ENCODE results near the gene FRMD6. TPM values are rescaled to one million over a fixed set of nuclear protein-coding genes. Genes with fewer than 3 reads are reported as not detected.
"Not testable (repeated sequence)": the region's sequence is repeated elsewhere in the genome, so short reads cannot be mapped to it uniquely, and the experiment has no call there.

Gene FRMD6
- total and polyA plus RNA-seq, 10 of the 15 experiments (the other 5 are each of a cell fraction or from before 2014, with no cell fraction given), result 0.86 to 7.8 (median 3.3) TPM

- H3K4me2 ChIP-seq (ENCODE audit: control insufficient read depth, insufficient read depth); H2AFZ ChIP-seq (ENCODE audit: control insufficient read depth, low read depth, low read length); H3K4me3 ChIP-seq; POLR2A ChIA-PET; H3K36me3 ChIP-seq (ENCODE audit: control insufficient read depth in 2 of 2, insufficient read depth in 2 of 2, low read length in 1 of 2); H3K4me1 ChIP-seq (ENCODE audit: control insufficient read depth, insufficient read depth, low read length); RAD21 ChIA-PET (ENCODE audit: unreplicated experiment); H3K9ac ChIP-seq (ENCODE audit: control insufficient read depth, insufficient read depth, low read length); BruUV-seq (replicated peaks); FAIRE-seq; H3K79me2 ChIP-seq (ENCODE audit: control insufficient read depth, insufficient read depth, low read length); SMC1A ChIA-PET (ENCODE audit: uncharacterized antibody, unreplicated experiment); intact Hi-C loops (cut with micrococcal nuclease; ENCODE audit: unreplicated experiment); H4K20me1 ChIP-seq (ENCODE audit: control insufficient read depth, insufficient read depth); H3K27ac ChIP-seq (ENCODE audit: control insufficient read depth, insufficient read depth); H3K27me3 ChIP-seq (replicated peaks in 1 of 2; ENCODE audit: control insufficient read depth in 2 of 2, insufficient read depth in 2 of 2, low read length in 1 of 2); DNase-seq (ENCODE audit: low read depth, low spot score); CTCF ChIA-PET; in situ Hi-C loops (cut with MboI); H3K9me3 ChIP-seq (replicated peaks; ENCODE audit: control insufficient read depth, insufficient read depth, low read length); ATAC-seq: not testable (repeated sequence)
- WGBS (ENCODE audit: insufficient coverage, insufficient replicate concordance, low lambda C conversion rate, missing lambda C conversion rate), result 27% methylated on average over 7 of the region's 7 CpGs
These were observed 106.0 kb downstream of the FRMD6 start for GRCh38 chr14:51757756-51758155.

GRCh38 chr14:51759950-51760349 lies 108.2 kb downstream of the FRMD6 start:
- no peaks in the 10 kb centered on the region for H3K4me1 ChIP-seq (ENCODE audit: control insufficient read depth, insufficient read depth, low read length)
- no peaks in the 10 kb centered on the region for H3K79me2 ChIP-seq (ENCODE audit: control insufficient read depth, insufficient read depth, low read length)
- ChIA-PET RAD21 (ENCODE audit: unreplicated experiment) (no interaction called here), SMC1A (ENCODE audit: uncharacterized antibody, unreplicated experiment) (no interaction called here), CTCF (no interaction called here), POLR2A (no interaction called here)
- no peak overlapping the region for H2AFZ ChIP-seq (ENCODE audit: control insufficient read depth, low read depth, low read length)
- TF ChIP-seq BMI1 (IDR thresholded peaks at IDR 0.05; ENCODE audit: borderline replicate concordance) (no peak), EED (IDR thresholded peaks at IDR 0.05; ENCODE audit: low read depth) (no peak), TAF1 (IDR thresholded peaks at IDR 0.05; ENCODE audit: borderline replicate concordance, low read depth, low read length) (no peak), EGR1 (IDR thresholded peaks at IDR 0.05; ENCODE audit: borderline replicate concordance in 1 of 2, low read depth in 2 of 2, low read length in 2 of 2) (no peak), BACH1 (IDR thresholded peaks at IDR 0.05; ENCODE audit: borderline replicate concordance) (no peak), SMAD5 (IDR thresholded peaks at IDR 0.05; ENCODE audit: low read depth) (no peak), ZNF217 (IDR thresholded peaks at IDR 0.05) (no peak), ZZZ3 (IDR thresholded peaks at IDR 0.05; ENCODE audit: control insufficient read depth, insufficient read length, low read depth) (no peak), LARP7 (IDR thresholded peaks at IDR 0.05) (no peak), ZNF622 (IDR thresholded peaks at IDR 0.05) (no peak), RFX5 (IDR thresholded peaks at IDR 0.05; ENCODE audit: low read depth, low read length) (no peak), NFYA (IDR thresholded peaks at IDR 0.05; ENCODE audit: borderline replicate concordance, low read depth, low read length) (no peak), SIX5 (IDR thresholded peaks at IDR 0.05; ENCODE audit: low read depth, low read length, severe bottlenecking) (no peak)
- TF ChIP-seq, protein P1, sequence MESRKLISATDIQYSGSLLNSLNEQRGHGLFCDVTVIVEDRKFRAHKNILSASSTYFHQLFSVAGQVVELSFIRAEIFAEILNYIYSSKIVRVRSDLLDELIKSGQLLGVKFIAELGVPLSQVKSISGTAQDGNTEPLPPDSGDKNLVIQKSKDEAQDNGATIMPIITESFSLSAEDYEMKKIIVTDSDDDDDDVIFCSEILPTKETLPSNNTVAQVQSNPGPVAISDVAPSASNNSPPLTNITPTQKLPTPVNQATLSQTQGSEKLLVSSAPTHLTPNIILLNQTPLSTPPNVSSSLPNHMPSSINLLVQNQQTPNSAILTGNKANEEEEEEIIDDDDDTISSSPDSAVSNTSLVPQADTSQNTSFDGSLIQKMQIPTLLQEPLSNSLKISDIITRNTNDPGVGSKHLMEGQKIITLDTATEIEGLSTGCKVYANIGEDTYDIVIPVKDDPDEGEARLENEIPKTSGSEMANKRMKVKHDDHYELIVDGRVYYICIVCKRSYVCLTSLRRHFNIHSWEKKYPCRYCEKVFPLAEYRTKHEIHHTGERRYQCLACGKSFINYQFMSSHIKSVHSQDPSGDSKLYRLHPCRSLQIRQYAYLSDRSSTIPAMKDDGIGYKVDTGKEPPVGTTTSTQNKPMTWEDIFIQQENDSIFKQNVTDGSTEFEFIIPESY (IDR thresholded peaks at IDR 0.05), result no peak
- TF ChIP-seq, protein P2, sequence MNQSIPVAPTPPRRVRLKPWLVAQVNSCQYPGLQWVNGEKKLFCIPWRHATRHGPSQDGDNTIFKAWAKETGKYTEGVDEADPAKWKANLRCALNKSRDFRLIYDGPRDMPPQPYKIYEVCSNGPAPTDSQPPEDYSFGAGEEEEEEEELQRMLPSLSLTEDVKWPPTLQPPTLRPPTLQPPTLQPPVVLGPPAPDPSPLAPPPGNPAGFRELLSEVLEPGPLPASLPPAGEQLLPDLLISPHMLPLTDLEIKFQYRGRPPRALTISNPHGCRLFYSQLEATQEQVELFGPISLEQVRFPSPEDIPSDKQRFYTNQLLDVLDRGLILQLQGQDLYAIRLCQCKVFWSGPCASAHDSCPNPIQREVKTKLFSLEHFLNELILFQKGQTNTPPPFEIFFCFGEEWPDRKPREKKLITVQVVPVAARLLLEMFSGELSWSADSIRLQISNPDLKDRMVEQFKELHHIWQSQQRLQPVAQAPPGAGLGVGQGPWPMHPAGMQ (IDR thresholded peaks at IDR 0.05; ENCODE audit: borderline replicate concordance), result no peak
- FAIRE-seq, result no peak
- no peak for ATAC-seq
- WGBS (ENCODE audit: insufficient coverage, insufficient replicate concordance, low lambda C conversion rate, missing lambda C conversion rate), result 74% methylated on average over 18 of the region's 18 CpGs
- H3K4me2 ChIP-seq (ENCODE audit: control insufficient read depth, insufficient read depth), result no peak overlapping the region
- H3K27ac ChIP-seq (ENCODE audit: control insufficient read depth, insufficient read depth), result no peak overlapping the region
- H3K9ac ChIP-seq (ENCODE audit: control insufficient read depth, insufficient read depth, low read length), result no peak overlapping the region
- no peak for DNase-seq (ENCODE audit: low read depth, low spot score)
- H3K4me3 ChIP-seq, result no peak overlapping the region
- intact Hi-C loops (cut with micrococcal nuclease; ENCODE audit: unreplicated experiment) (no loop called here), in situ Hi-C loops (cut with MboI) (no loop called here)
- no TSS peak for BruUV-seq (replicated peaks)
- no peaks in the 10 kb centered on the region for H3K36me3 ChIP-seq (ENCODE audit: control insufficient read depth in 2 of 2, insufficient read depth in 2 of 2, low read length in 1 of 2)
- H3K27me3 ChIP-seq (replicated peaks in 1 of 2; ENCODE audit: control insufficient read depth in 2 of 2, insufficient read depth in 2 of 2, low read length in 1 of 2), result no peaks in the 10 kb centered on the region
- H4K20me1 ChIP-seq (ENCODE audit: control insufficient read depth, insufficient read depth), result no peaks in the 10 kb centered on the region
- no peaks in the 10 kb centered on the region for H3K9me3 ChIP-seq (replicated peaks; ENCODE audit: control insufficient read depth, insufficient read depth, low read length)
